ENCODE measurements around the gene ZNF831. TPM values are rescaled to one million over a fixed set of nuclear protein-coding genes. Genes with fewer than 3 reads are reported as not detected.

ZNF831 gene
- total RNA-seq, 1 experiment from 2014 or later: not detected

DNA sequence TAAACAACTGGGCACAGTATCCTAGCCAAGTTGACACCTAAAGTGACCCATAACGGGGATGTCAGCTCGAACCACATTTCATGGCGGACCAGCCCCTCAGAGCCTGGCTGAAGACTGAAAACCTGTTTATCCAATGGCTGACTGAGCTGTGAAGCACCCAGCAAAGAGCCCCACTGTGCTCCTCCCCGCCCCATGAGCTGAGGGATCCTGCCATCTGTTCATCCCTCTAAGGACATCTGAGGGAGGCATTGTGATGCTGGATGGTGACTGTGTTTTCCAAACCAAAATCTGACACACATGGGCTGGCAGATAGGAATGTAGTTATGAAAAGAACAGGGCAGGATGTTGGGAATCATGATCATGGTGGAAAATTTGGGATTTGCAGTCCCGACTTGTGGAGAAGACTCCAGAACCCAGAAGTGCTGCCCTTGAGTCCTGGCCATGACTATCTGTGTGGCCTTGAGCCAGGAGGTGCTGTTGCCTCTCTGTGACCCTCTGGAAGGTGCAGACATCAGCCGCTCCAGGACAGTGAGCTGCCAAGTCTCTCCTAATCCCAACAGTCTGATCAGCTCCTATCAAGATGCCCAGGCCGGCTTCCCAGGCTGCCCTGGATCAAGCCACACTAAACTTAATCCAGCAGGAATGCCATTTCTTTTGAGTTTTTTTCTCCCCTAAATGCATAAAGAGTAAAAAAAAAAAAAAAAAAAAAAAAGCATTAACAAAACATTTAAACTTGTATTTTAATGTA is 142.5 kb downstream of the ZNF831 start:
- Mint-ChIP-seq H3K4me3 (ENCODE audit: unreplicated experiment) (no peak overlapping the region), H3K27me3 (ENCODE audit: insufficient read depth, unreplicated experiment) (peaks cover 19% of the 10 kb centered on the region), H3K36me3 (ENCODE audit: insufficient read depth, unreplicated experiment) (peaks cover 42% of the 10 kb centered on the region), H3K4me1 (ENCODE audit: low read depth, unreplicated experiment) (peaks cover 34% of the 10 kb centered on the region), H3K27ac (ENCODE audit: unreplicated experiment) (no peak overlapping the region), H3K9me3 (ENCODE audit: unreplicated experiment) (no peaks in the 10 kb centered on the region)
- intact Hi-C loops (cut with micrococcal nuclease; ENCODE audit: unreplicated experiment): loop anchor here (5.0 kb wide), 1 partner anchor 84 kb away; no protein-coding TSS in a partner anchor
- peaks cover 28% of the 10 kb centered on the region for H3K4me1 ChIP-seq
- no TSS peak for BruUV-seq (replicated peaks)
- no peaks in the 10 kb centered on the region; the same call in 1 of the 2 replicates for H3K36me3 ChIP-seq (ENCODE audit: control insufficient read depth, insufficient read depth, low read length)
- TF ChIP-seq, protein P1, sequence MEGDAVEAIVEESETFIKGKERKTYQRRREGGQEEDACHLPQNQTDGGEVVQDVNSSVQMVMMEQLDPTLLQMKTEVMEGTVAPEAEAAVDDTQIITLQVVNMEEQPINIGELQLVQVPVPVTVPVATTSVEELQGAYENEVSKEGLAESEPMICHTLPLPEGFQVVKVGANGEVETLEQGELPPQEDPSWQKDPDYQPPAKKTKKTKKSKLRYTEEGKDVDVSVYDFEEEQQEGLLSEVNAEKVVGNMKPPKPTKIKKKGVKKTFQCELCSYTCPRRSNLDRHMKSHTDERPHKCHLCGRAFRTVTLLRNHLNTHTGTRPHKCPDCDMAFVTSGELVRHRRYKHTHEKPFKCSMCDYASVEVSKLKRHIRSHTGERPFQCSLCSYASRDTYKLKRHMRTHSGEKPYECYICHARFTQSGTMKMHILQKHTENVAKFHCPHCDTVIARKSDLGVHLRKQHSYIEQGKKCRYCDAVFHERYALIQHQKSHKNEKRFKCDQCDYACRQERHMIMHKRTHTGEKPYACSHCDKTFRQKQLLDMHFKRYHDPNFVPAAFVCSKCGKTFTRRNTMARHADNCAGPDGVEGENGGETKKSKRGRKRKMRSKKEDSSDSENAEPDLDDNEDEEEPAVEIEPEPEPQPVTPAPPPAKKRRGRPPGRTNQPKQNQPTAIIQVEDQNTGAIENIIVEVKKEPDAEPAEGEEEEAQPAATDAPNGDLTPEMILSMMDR (IDR thresholded peaks at IDR 0.05; ENCODE audit: insufficient read depth in 1 of 2, low read depth in 1 of 2, low read length in 1 of 2, severe bottlenecking in 1 of 2, unreplicated experiment in 1 of 2): no peak
- DNase-seq: no peak
- ChIA-PET CTCF (interaction anchor here (0.7 to 1.1 kb wide), 2 partner anchors 98 to 274 kb away, joined by 3 to 8 read pairs; partner anchors contain the start of gene ATP5F1E), POLR2A (interaction anchor here (0.6 kb wide), 1 partner anchor 124 kb away, joined by 6 read pairs; no protein-coding TSS in a partner anchor)
- no peaks in the 10 kb centered on the region for H3K9me3 ChIP-seq
- H3K27me3 ChIP-seq (replicated peaks; ENCODE audit: control insufficient read depth, insufficient read depth, low read length): no peaks in the 10 kb centered on the region
- H3K4me3 ChIP-seq (ENCODE audit: low read depth, low read length): no peak overlapping the region

DNA sequence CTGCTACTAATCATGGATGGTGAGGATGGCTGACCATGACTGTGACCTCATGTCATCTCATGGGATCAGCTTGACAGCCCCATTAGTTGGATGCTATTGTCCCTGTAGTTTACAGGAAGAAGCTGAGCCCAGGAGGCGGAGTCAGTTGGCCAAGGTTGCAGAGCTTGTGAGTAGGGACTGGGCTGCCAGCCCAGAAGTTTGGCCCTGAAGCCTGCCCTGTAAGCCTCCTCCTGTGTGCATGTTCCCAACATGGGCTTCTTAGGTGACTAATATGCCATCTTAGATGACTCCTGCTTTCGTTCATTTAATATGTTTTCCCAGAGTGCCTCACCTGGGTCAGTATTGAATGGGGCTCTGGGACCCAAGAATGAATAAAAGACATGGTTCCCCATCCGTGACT is 143.6 kb downstream of the ZNF831 start:
- TF ChIP-seq, protein P1 (IDR thresholded peaks at IDR 0.05; ENCODE audit: insufficient read depth in 1 of 2, low read depth in 1 of 2, low read length in 1 of 2, severe bottlenecking in 1 of 2, unreplicated experiment in 1 of 2): no peak
- Histone ChIP-seq H3K9me3 (no peaks in the 10 kb centered on the region), H3K27me3 (replicated peaks; ENCODE audit: control insufficient read depth, insufficient read depth, low read length) (no peaks in the 10 kb centered on the region), H3K36me3 (ENCODE audit: control insufficient read depth, insufficient read depth, low read length) (no peaks in the 10 kb centered on the region; the same call in 1 of the 2 replicates), H3K4me3 (ENCODE audit: low read depth, low read length) (no peak overlapping the region), H3K4me1 (peaks cover 28% of the 10 kb centered on the region)
- no TSS peak for BruUV-seq (replicated peaks)
- Mint-ChIP-seq H3K4me3 (ENCODE audit: unreplicated experiment) (no peak overlapping the region), H3K4me1 (ENCODE audit: low read depth, unreplicated experiment) (peaks cover 34% of the 10 kb centered on the region), H3K27ac (ENCODE audit: unreplicated experiment) (no peak overlapping the region), H3K36me3 (ENCODE audit: insufficient read depth, unreplicated experiment) (peaks cover 42% of the 10 kb centered on the region), H3K27me3 (ENCODE audit: insufficient read depth, unreplicated experiment) (peaks cover 15% of the 10 kb centered on the region), H3K9me3 (ENCODE audit: unreplicated experiment) (no peaks in the 10 kb centered on the region)
- ChIA-PET POLR2A (no interaction called here), CTCF (interaction anchor here (1.1 kb wide), 1 partner anchor 275 kb away, joined by 3 read pairs; the partner anchor contains the start of gene ATP5F1E)
- no peak for DNase-seq
- intact Hi-C loops (cut with micrococcal nuclease; ENCODE audit: unreplicated experiment): loop anchor here (5.0 kb wide), 1 partner anchor 85 kb away; no protein-coding TSS in a partner anchor

Other genes starting within 250 kb of the ZNF831 start
- 230 TPM in 2 replicates for gene NELFCD, start 182.6 kb upstream of the ZNF831 start, total RNA-seq (2022)
- 202 and 228 TPM in 2 replicates for gene CTSZ, start 156.6 kb upstream of the ZNF831 start, total RNA-seq (2022)
- gene TUBB1, start 144.4 kb upstream of the ZNF831 start, total RNA-seq (2022): 0.16 and 0.18 TPM in 2 replicates
- gene ATP5F1E, start 131.5 kb upstream of the ZNF831 start, total RNA-seq (2022): 181 and 186 TPM in 2 replicates
- 170 and 171 TPM in 2 replicates for gene PRELID3B, start 121.0 kb upstream of the ZNF831 start, total RNA-seq (2022)
- 26.8 and 41.8 TPM in 2 replicates for gene EDN3, start 136.8 kb downstream of the ZNF831 start, total RNA-seq (2022)

Data from Caco-2 (cell line).